GM23248 (cell line): ENCODE measurements around the gene STK4.

Experiments used
- EZH2 ChIP-seq: fragments of 200-600 bp; sonication (generic); IDR thresholded peaks from 2 replicates; pipeline ENCODE4 v1.6.1; 2018; ENCODE audit warnings: antibody characterized with exemption, mild to moderate bottlenecking; ENCODE audit not compliant: insufficient read depth, poor library complexity, severe bottlenecking
- EZH2phosphoT487 ChIP-seq: fragments of 200-600 bp; sonication (generic); IDR thresholded peaks from 2 replicates; pipeline ENCODE4 v1.6.1; 2018; ENCODE audit warnings: antibody characterized with exemption, moderate library complexity, mild to moderate bottlenecking, low read depth; ENCODE audit not compliant: insufficient read depth

GRCh38 chr20:45019027-45019761, 52.9 kb downstream of the STK4 start:
- TF ChIP-seq EZH2 (no peak), EZH2phosphoT487 (no peak)
